HepG2 (cell line): ENCODE data around the gene ATF6. TPM values are rescaled to one million over a fixed set of nuclear protein-coding genes. Genes with fewer than 3 reads are reported as not detected.

ENCODE experiments used
- ATAC-seq: fragments of 200-7000 bp; cut with Tn5 transposase; 3 replicates; pipeline ENCODE4 v1.9.1; 2020; ENCODE audit warnings: mild to moderate bottlenecking, moderate library complexity
- BruUV-seq: library from RNA; stranded (reverse); fragments of 400-500 nt; replicated peaks from 2 replicates; lab custom pipeline; 2021; lab: Mats Ljungman, UMichigan
- CTCF ChIA-PET: fragments of 300-600 bp; formaldehyde crosslinking; extraction: SDS; loops from one replicate; lab custom pipeline; 2021; ENCODE audit warnings: low total read pairs, inconsistent platforms, low intra/inter-chr PET ratio; lab: Yijun Ruan, JAX
- POLR2A ChIA-PET: fragments of 350-600 bp; sonication (Branson Sonifier 250); formaldehyde crosslinking; loops from one replicate; lab custom pipeline; 2020; ENCODE audit warnings: antibody characterized with exemption, inconsistent platforms; lab: Yijun Ruan, JAX
- DNase-seq: peaks from one replicate; pipeline ENCODE4 v3.0.0-alpha.2; 2015; ENCODE audit warnings: low spot score
- FAIRE-seq: peaks from 3 replicates; lab custom pipeline; 2011; peaks lifted over from hg19 to GRCh38; lab: Jason Lieb, UNC
- H2AFZ ChIP-seq: one replicate; pipeline ENCODE4 v1.6.1; 2011; ENCODE audit warnings: low read length, inconsistent platforms
- H3K27ac ChIP-seq: fragments of 300-600 bp; 3 replicates; pipeline ENCODE4 v1.8.0; 2011; ENCODE audit warnings: mixed run types, mild to moderate bottlenecking, mixed read lengths, low read length, inconsistent platforms; ENCODE audit not compliant: insufficient read depth; ENCODE audit errors: extremely low read length
- H3K27me3 ChIP-seq, 2 experiments: fragments of 200-600 bp in 1 of 2; 2 replicates in 1 of 2; 3 replicates in 1 of 2; pipeline versions ENCODE4 v1.6.0 to v1.8.0; 2011; ENCODE audit warnings: low read length in 2 of 2, mild to moderate bottlenecking in 2 of 2, moderate library complexity in 2 of 2, inconsistent platforms in 1 of 2; ENCODE audit not compliant: insufficient read depth in 2 of 2, control insufficient read depth in 1 of 2
- H3K36me3 ChIP-seq, 2 experiments: fragments of 200-600 bp in 1 of 2; replicated peaks in 1 of 2; 2 replicates in 1 of 2; 3 replicates in 1 of 2; pipeline versions ENCODE4 v1.5.1 to v1.8.0; 2011; ENCODE audit warnings: low read length in 2 of 2, inconsistent platforms in 1 of 2; ENCODE audit not compliant: insufficient read depth in 2 of 2, control insufficient read depth in 1 of 2
- H3K4me1 ChIP-seq: 2 replicates; pipeline ENCODE4 v1.5.1; 2012; ENCODE audit warnings: low read length, inconsistent platforms; ENCODE audit not compliant: insufficient read depth
- H3K4me2 ChIP-seq: 2 replicates; pipeline ENCODE4 v1.6.0; 2011; ENCODE audit warnings: low read depth, low read length, inconsistent platforms
- H3K4me3 ChIP-seq, 3 experiments: fragments of 200-600 bp in 1 of 3; sonication (generic), shearing (Covaris generic) in 1 of 3; replicated peaks in 1 of 3; 2 replicates each; pipeline ENCODE4 v1.5.1; 2011 to 2016; ENCODE audit warnings: low read length in 3 of 3, inconsistent platforms in 2 of 3, low read depth in 2 of 3, mild to moderate bottlenecking in 2 of 3, control low read depth in 1 of 3, mixed read lengths in 1 of 3; ENCODE audit not compliant: insufficient read depth in 1 of 3
- H3K79me2 ChIP-seq: one replicate; pipeline ENCODE4 v1.6.1; 2011; ENCODE audit warnings: low read length, inconsistent platforms; ENCODE audit not compliant: insufficient read depth
- H3K9ac ChIP-seq: 2 replicates; pipeline ENCODE4 v1.6.0; 2011; ENCODE audit warnings: mild to moderate bottlenecking, low read depth, low read length, inconsistent platforms; ENCODE audit not compliant: insufficient read depth
- H3K9me3 ChIP-seq: 2 replicates; pipeline ENCODE4 v1.5.1; 2012; ENCODE audit warnings: mild to moderate bottlenecking, low read length
- H4K20me1 ChIP-seq: 2 replicates; pipeline ENCODE4 v1.6.0; 2011; ENCODE audit warnings: inconsistent platforms, mild to moderate bottlenecking, low read length, moderate library complexity; ENCODE audit not compliant: insufficient read depth
- BCL6 ChIP-seq: IDR thresholded peaks from 2 replicates; pipeline ENCODE4 v1.6.1; 2016; ENCODE audit warnings: missing genetic modification reagents, missing compliant biosample characterization
- DNMT3B ChIP-seq: conservative IDR thresholded peaks from 2 replicates; pipeline ENCODE4 v1.6.1; 2016; ENCODE audit warnings: missing biosample characterization, control low read depth
- DRAP1 ChIP-seq: IDR thresholded peaks from 2 replicates; pipeline ENCODE4 v1.6.1; 2016; ENCODE audit warnings: missing genetic modification reagents, missing compliant biosample characterization
- ELF1 ChIP-seq: sonication (generic); formaldehyde crosslinking; IDR thresholded peaks from 2 replicates; pipeline ENCODE4 v1.4.0; 2020; ENCODE audit warnings: missing genetic modification reagents
- FOXO1 ChIP-seq: sonication (generic); formaldehyde crosslinking; IDR thresholded peaks from 2 replicates; pipeline ENCODE4 v1.4.0; 2020; ENCODE audit warnings: missing genetic modification reagents
- GPBP1L1 ChIP-seq: sonication (generic); formaldehyde crosslinking; IDR thresholded peaks from 2 replicates; pipeline ENCODE4 v1.5.0; 2020; ENCODE audit warnings: mild to moderate bottlenecking, missing genetic modification reagents
- HMG20B ChIP-seq: conservative IDR thresholded peaks from 2 replicates; pipeline ENCODE4 v1.6.1; 2016; ENCODE audit warnings: missing genetic modification reagents, missing compliant biosample characterization
- HOXD1 ChIP-seq: sonication (generic); formaldehyde crosslinking; IDR thresholded peaks from 2 replicates; pipeline ENCODE4 v1.5.0; 2020; ENCODE audit warnings: missing genetic modification reagents
- KDM3A ChIP-seq: IDR thresholded peaks from 2 replicates; pipeline ENCODE4 v1.6.1; 2018; ENCODE audit warnings: low read depth, missing compliant biosample characterization
- NR2C2 ChIP-seq: sonication (generic); formaldehyde crosslinking; IDR thresholded peaks from 2 replicates; pipeline ENCODE4 v1.4.0; 2020; ENCODE audit warnings: missing genetic modification reagents, mild to moderate bottlenecking, moderate library complexity, borderline replicate concordance
- SALL1 ChIP-seq: sonication (generic); formaldehyde crosslinking; IDR thresholded peaks from 2 replicates; pipeline ENCODE4 v1.8.0; 2022; ENCODE audit warnings: mild to moderate bottlenecking, missing genetic modification reagents
- U2AF2 ChIP-seq: fragments of 200-400 bp; formaldehyde crosslinking; IDR thresholded peaks from 2 replicates; pipeline ENCODE4 v1.6.1; 2017; ENCODE audit warnings: low read depth, mild to moderate bottlenecking, low read length
- ZNF280B ChIP-seq: sonication (generic); formaldehyde crosslinking; IDR thresholded peaks from 2 replicates; pipeline ENCODE4 v1.5.0; 2020; ENCODE audit warnings: missing genetic modification reagents, mild to moderate bottlenecking, borderline replicate concordance
- ZNF530 ChIP-seq: sonication (generic); formaldehyde crosslinking; IDR thresholded peaks from 2 replicates; pipeline ENCODE4 v1.5.0; 2020; ENCODE audit warnings: low read depth, mild to moderate bottlenecking, missing genetic modification reagents
- ZNF546 ChIP-seq: sonication (generic); formaldehyde crosslinking; conservative IDR thresholded peaks from 2 replicates; pipeline ENCODE4 v1.8.1; 2023; ENCODE audit warnings: mild to moderate bottlenecking, missing genetic modification reagents
- ZNF766 ChIP-seq: sonication (generic); formaldehyde crosslinking; IDR thresholded peaks from 2 replicates; pipeline ENCODE4 v1.5.0; 2020; ENCODE audit warnings: missing genetic modification reagents, borderline replicate concordance
- ZNF83 ChIP-seq: sonication (generic); formaldehyde crosslinking; IDR thresholded peaks from 2 replicates; pipeline ENCODE4 v1.4.0; 2020; ENCODE audit warnings: missing genetic modification reagents, mild to moderate bottlenecking, borderline replicate concordance
- ZSCAN9 ChIP-seq: IDR thresholded peaks from 2 replicates; pipeline ENCODE4 v1.6.1; 2016; ENCODE audit warnings: borderline replicate concordance
- in situ Hi-C: cut with HindIII; loops from 2 replicates; pipeline ENCODE4 v1.10.0; 2017; ENCODE audit warnings: low pct_unique_long_range_greater_than_20kb; ENCODE audit not compliant: extremely low pct_ligation_motif_present
- intact Hi-C: fragments of 100-400 bp; cut with micrococcal nuclease; formaldehyde crosslinking; loops from one replicate; pipeline ENCODE4 v1.10.0; 2022; ENCODE audit not compliant: unreplicated experiment
- polyA plus RNA-seq, 8 experiments: library from polyadenylated mRNA; depleted of rRNA in 3 of 8; stranded (reverse) in 7 of 8; unstranded in 1 of 8; fragments of >200 nt; fragmentation: Illumina TruSeq in 4 of 8; extraction: Trizol in 4 of 8; gene quantifications; 2 replicates each; pipeline versions ENCODE4 v1.2.1 to v1.2.3, GENCODE V29; 2011 to 2016; ENCODE audit warnings: low read depth in 4 of 8, missing spikeins in 1 of 8, mixed read lengths in 1 of 8; ENCODE audit not compliant: insufficient read depth in 1 of 8
- total RNA-seq, 5 experiments: library from RNA; depleted of rRNA; stranded (reverse); fragments of >200 nt; fragmentation: Illumina TruSeq; extraction: Trizol; gene quantifications; 2 replicates each; pipeline ENCODE4 v1.2.3, GENCODE V29; 2016; ENCODE audit warnings: low read depth in 1 of 5
- TF ChIP-seq, protein P1 (sequence below): conservative IDR thresholded peaks from 2 replicates; pipeline ENCODE4 v1.6.1; 2018; ENCODE audit warnings: missing genetic modification reagents
- TF ChIP-seq, protein P2 (sequence below): sonication (generic); formaldehyde crosslinking; IDR thresholded peaks from 2 replicates; pipeline ENCODE4 v1.8.0; 2022; ENCODE audit warnings: mild to moderate bottlenecking, missing genetic modification reagents, moderate library complexity

Gene ATF6
- total and polyA plus RNA-seq, 2 of the 13 experiments (the other 11 are each of a cell fraction or from before 2014, with no cell fraction given): 13.2 to 14.5 TPM

DNA sequence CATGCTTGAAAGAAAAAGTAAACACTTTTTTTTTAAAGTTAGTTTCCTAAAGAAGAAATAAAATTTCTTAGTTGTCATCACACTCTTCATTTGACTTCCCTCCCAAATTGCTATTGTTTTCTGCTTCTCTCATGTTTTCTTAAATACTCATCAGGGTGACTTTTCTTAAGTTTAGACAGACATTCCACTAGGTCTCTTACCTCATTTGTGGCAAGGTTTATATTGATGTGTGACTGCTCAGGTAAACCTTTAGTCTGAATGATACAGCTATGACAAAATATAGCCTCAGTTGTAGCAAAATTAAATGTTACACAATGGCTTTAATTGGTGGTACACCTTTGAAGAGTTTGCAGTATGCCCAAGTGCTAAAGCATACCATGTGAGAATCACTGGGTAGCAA, 78.6 kb downstream of the ATF6 start:
- BruUV-seq: no TSS peak
- TF ChIP-seq HOXD1 (CRISPR knock-in tag) (no peak), ZSCAN9 (CRISPR knock-in tag) (no peak), ZNF546 (no peak), DNMT3B (CRISPR knock-in tag) (no peak), FOXO1 (no peak), SALL1 (CRISPR knock-in tag) (no peak), KDM3A (CRISPR knock-in tag) (no peak), DRAP1 (no peak), NR2C2 (CRISPR knock-in tag) (no peak), ZNF280B (no peak), HMG20B (CRISPR knock-in tag) (no peak), U2AF2 (no peak), ELF1 (CRISPR knock-in tag) (no peak), ZNF83 (CRISPR knock-in tag) (no peak), GPBP1L1 (no peak), ZNF766 (CRISPR knock-in tag) (no peak), BCL6 (CRISPR knock-in tag) (no peak), ZNF530 (CRISPR knock-in tag) (no peak)
- TF ChIP-seq, protein P1, sequence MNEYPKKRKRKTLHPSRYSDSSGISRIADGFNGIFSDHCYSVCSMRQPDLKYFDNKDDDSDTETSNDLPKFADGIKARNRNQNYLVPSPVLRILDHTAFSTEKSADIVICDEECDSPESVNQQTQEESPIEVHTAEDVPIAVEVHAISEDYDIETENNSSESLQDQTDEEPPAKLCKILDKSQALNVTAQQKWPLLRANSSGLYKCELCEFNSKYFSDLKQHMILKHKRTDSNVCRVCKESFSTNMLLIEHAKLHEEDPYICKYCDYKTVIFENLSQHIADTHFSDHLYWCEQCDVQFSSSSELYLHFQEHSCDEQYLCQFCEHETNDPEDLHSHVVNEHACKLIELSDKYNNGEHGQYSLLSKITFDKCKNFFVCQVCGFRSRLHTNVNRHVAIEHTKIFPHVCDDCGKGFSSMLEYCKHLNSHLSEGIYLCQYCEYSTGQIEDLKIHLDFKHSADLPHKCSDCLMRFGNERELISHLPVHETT (CRISPR knock-in tag): no peak
- TF ChIP-seq, protein P2, sequence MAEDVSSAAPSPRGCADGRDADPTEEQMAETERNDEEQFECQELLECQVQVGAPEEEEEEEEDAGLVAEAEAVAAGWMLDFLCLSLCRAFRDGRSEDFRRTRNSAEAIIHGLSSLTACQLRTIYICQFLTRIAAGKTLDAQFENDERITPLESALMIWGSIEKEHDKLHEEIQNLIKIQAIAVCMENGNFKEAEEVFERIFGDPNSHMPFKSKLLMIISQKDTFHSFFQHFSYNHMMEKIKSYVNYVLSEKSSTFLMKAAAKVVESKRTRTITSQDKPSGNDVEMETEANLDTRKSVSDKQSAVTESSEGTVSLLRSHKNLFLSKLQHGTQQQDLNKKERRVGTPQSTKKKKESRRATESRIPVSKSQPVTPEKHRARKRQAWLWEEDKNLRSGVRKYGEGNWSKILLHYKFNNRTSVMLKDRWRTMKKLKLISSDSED (CRISPR knock-in tag): no peak
- TF ChIP-seq, all 625 proteins: peak for 0
- POLR2A ChIA-PET: no interaction called here
- in situ Hi-C loops: no loop called here
- no peak for ATAC-seq
- Histone ChIP-seq H3K4me2 (no peak overlapping the region), H4K20me1 (no peaks in the 10 kb centered on the region), H3K9me3 (no peaks in the 10 kb centered on the region), H3K4me1 (no peaks in the 10 kb centered on the region), H3K27me3 (no peaks in the 10 kb centered on the region), H3K4me3 (no peak overlapping the region), H3K9ac (no peak overlapping the region), H3K36me3 (peaks cover 1 to 11% of the 10 kb centered on the region in 2 experiments; a peak in 4 of 5 replicates), H2AFZ (no peak overlapping the region), H3K79me2 (no peaks in the 10 kb centered on the region), H3K27ac (no peak overlapping the region)
- FAIRE-seq: no peak
- no peak for DNase-seq
- CTCF ChIA-PET: no interaction called here
- intact Hi-C loops: no loop called here
